Sigmoid colon (tissue), 7 donors: Measurements from ENCODE around the gene KCNJ6. TPM values are rescaled to one million over a fixed set of nuclear protein-coding genes. Genes with fewer than 3 reads are reported as not detected.
A peak's percentile ranks its signal among the peaks of the same experiment; 100 is the strongest.

Experiments
- DNase-seq: peaks from one replicate; pipeline ENCODE4 v3.0.0-alpha.2; 2019
- H3K27ac ChIP-seq, 4 donors: fragments of 200-600 bp; sonication (generic); one replicate each; pipeline ENCODE4 v1.5.1; 2016 to 2019; ENCODE audit warnings: mild to moderate bottlenecking in 1 of 4
- H3K27me3 ChIP-seq, 3 donors: fragments of 200-600 bp; sonication (generic); one replicate each; pipeline ENCODE4 v1.5.1; 2019; ENCODE audit warnings: mild to moderate bottlenecking in 1 of 3
- H3K36me3 ChIP-seq, 4 donors: fragments of 200-600 bp; sonication (generic); one replicate each; pipeline ENCODE4 v1.5.1; 2016 to 2019
- H3K4me1 ChIP-seq, 4 donors: fragments of 200-600 bp; sonication (generic); one replicate each; pipeline ENCODE4 v1.5.1; 2017 to 2019
- H3K4me3 ChIP-seq, 4 donors: fragments of 200-600 bp; sonication (generic); one replicate each; pipeline ENCODE4 v1.5.1; 2017 to 2019; ENCODE audit warnings: mild to moderate bottlenecking in 2 of 4, moderate library complexity in 1 of 4
- H3K9me3 ChIP-seq, 4 donors: fragments of 200-600 bp in 3 of 4; sonication (generic) in 3 of 4; one replicate each; pipeline versions ENCODE4 v1.5.1 to v1.6.1; 2013 to 2019
- EP300 ChIP-seq, 4 donors: sonication (generic); formaldehyde crosslinking; IDR thresholded peaks; one replicate each; pipeline ENCODE4 v1.6.1; 2017; ENCODE audit warnings: antibody characterized with exemption in 4 of 4
- POLR2A ChIP-seq, 2 donors: fragments of 450-650 bp; IDR thresholded peaks; one replicate each; pipeline ENCODE4 v1.6.1; 2016; ENCODE audit warnings: antibody characterized with exemption in 2 of 2, mild to moderate bottlenecking in 2 of 2, moderate library complexity in 2 of 2
- POLR2AphosphoS5 ChIP-seq, 4 donors: sonication (generic); formaldehyde crosslinking; IDR thresholded peaks; one replicate each; pipeline ENCODE4 v1.6.1; 2017; ENCODE audit warnings: antibody characterized with exemption in 4 of 4
- WGBS, 2 donors: extraction: QIAGEN DNeasy Blood & Tissue Kit; methylation state at CpG; one replicate each; pipeline ENCODE4 v1.1.7; 2013; 5-methylcytosine and 5-hydroxymethylcytosine counted together
- intact Hi-C: fragments of 100-400 bp; cut with DNase I; formaldehyde crosslinking; loops from one replicate; pipeline ENCODE4 v1.15.1; 2023
- polyA plus RNA-seq, 3 donors: library from polyadenylated mRNA; stranded (reverse); fragments of 200-250 nt; gene quantifications; one replicate each; pipeline ENCODE4 v1.2.3, GENCODE V29; 2013
- total RNA-seq, 4 donors: library from RNA; depleted of rRNA; stranded (reverse); fragments of >200 nt; gene quantifications; one replicate each; pipeline ENCODE4 v1.1.0, GENCODE V29; 2016
- TF ChIP-seq, protein P1 (sequence below), 4 experiments: fragments of 450-650 bp in 3 of 4; fragments of 200-600 bp in 1 of 4; IDR thresholded peaks; one replicate each; pipeline ENCODE4 v1.5.1; 2016 to 2019; ENCODE audit warnings: antibody characterized with exemption in 4 of 4, mild to moderate bottlenecking in 3 of 4, moderate library complexity in 2 of 4
- donor health status: healthy with polysubstance abuse.
- donor health status: Bipolar disorder and iron deficiency.
- donor health status: healthy.

Gene KCNJ6, protein sequence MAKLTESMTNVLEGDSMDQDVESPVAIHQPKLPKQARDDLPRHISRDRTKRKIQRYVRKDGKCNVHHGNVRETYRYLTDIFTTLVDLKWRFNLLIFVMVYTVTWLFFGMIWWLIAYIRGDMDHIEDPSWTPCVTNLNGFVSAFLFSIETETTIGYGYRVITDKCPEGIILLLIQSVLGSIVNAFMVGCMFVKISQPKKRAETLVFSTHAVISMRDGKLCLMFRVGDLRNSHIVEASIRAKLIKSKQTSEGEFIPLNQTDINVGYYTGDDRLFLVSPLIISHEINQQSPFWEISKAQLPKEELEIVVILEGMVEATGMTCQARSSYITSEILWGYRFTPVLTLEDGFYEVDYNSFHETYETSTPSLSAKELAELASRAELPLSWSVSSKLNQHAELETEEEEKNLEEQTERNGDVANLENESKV
- total RNA-seq (under 1 TPM in 2 of 4 donors, not detected in 2; under 0.01 TPM), polyA plus RNA-seq (under 1 TPM; under 0.01 to 0.04 (median under 0.01) TPM)

DNA sequence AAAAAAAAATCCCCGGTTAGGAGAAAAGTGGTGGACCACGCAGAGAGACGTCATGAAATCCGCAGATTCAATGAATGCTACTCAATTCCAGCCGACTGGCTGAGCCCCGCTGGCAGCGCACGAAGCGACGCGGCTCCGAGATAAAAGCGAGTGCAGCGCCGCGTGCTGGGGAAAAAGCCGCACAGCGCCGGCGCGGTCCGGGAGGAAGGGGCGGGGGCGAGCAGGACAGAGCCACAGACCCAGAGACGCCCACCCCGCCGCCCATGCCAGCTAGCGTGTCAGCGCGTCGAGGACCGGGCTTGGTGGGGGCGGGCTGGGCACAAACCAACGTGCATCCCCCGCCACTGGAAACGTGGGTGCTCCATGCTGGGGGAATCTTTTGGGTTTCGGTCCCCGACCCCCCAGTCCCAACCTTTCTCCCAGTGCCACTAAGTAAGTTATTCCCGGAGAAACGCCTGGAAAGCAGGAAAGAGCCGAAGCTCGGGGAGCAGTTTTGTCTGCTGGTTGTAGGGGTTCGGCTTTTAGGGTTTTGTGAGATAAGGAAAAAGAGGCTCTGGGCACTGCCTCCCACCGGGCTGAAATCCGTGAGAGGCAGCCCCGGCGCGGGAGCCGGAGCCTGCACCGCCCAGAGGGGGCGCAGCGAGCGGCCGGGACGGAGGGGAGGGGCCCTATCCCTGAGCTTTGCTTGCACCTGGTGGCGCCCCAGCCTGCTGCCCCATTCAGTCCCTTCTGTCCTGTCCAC is at the start of gene KCNJ6:
Gene KCNJ6, minus strand, starts transcription at position 148 of the 742 bp plus-strand sequence. CDS start 75,775 bp downstream, outside the sequence.
- Histone ChIP-seq H3K36me3 (no peaks in the 10 kb centered on the region), H3K4me1 (peaks cover 0 to 14% (median 11%) of the 10 kb centered on the region in 4 donors), H3K4me3 (peak within 1 kb of the TSS in 2 of 4 donors; percentile 5 to 24), H3K27me3 (peaks cover 19 to 56% (median 39%) of the 10 kb centered on the region in 3 donors), H3K27ac (no peak within 1 kb of the TSS), H3K9me3 (no peaks in the 10 kb centered on the region)
- no peak for DNase-seq
- TF ChIP-seq POLR2AphosphoS5 (IDR thresholded peaks at IDR 0.05) (no peak), EP300 (IDR thresholded peaks at IDR 0.05) (no peak), POLR2A (IDR thresholded peaks at IDR 0.05) (no peak)
- TF ChIP-seq, protein P1, sequence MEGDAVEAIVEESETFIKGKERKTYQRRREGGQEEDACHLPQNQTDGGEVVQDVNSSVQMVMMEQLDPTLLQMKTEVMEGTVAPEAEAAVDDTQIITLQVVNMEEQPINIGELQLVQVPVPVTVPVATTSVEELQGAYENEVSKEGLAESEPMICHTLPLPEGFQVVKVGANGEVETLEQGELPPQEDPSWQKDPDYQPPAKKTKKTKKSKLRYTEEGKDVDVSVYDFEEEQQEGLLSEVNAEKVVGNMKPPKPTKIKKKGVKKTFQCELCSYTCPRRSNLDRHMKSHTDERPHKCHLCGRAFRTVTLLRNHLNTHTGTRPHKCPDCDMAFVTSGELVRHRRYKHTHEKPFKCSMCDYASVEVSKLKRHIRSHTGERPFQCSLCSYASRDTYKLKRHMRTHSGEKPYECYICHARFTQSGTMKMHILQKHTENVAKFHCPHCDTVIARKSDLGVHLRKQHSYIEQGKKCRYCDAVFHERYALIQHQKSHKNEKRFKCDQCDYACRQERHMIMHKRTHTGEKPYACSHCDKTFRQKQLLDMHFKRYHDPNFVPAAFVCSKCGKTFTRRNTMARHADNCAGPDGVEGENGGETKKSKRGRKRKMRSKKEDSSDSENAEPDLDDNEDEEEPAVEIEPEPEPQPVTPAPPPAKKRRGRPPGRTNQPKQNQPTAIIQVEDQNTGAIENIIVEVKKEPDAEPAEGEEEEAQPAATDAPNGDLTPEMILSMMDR (IDR thresholded peaks at IDR 0.05): no peak
- 2 to 4% methylated on average over 56 of the region's 56 CpGs for WGBS, 2 donors
- intact Hi-C loops: no loop called here

DNA sequence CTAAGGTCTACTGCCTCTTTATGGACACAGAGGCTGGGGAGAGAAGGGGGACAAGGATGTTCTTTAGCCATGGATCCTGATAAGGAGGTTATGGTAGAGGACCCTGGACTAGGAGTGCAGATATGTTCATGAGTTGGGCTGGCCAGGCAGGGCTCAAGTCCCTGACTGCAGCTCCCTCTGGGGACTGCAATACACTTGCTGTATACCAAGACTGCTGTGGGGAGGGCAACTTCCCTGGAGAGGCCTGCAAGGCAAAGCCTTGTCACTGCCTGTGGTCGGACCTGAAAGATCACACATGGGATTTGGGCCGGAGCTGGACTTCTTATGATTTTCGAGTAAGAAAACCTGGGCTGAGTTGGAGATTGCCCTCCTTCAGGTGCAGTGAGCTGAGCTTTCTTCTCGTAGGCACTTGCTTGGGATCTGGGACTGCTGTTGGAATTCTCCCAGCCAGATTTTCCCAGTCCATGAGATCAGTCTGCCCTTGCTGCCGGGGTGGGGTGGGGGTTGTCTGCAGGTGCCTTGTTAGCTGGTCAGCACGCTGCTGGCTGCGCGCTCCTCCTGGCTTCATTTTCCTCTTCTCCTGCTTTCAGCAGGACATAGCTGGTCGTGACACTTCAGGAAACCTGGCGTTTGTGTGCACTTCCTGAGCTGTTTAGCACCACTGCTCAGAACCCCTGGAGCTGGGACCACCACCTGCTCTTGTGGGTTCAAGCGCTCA is 49.0 kb upstream of the KCNJ6 start:
- Histone ChIP-seq H3K27ac (no peak overlapping the region), H3K9me3 (no peaks in the 10 kb centered on the region), H3K4me3 (no peak overlapping the region), H3K36me3 (no peaks in the 10 kb centered on the region), H3K4me1 (no peaks in the 10 kb centered on the region), H3K27me3 (peaks cover 0 to 4% (median 0%) of the 10 kb centered on the region in 3 donors)
- no peak for DNase-seq
- no peak for TF ChIP-seq POLR2A (IDR thresholded peaks at IDR 0.05)
- no peak for TF ChIP-seq POLR2AphosphoS5 (IDR thresholded peaks at IDR 0.05)
- TF ChIP-seq EP300 (IDR thresholded peaks at IDR 0.05): no peak
- TF ChIP-seq, protein P1 (IDR thresholded peaks at IDR 0.05): no peak
- WGBS, 2 donors: 71 to 73% methylated on average over 11 of the region's 11 CpGs
- intact Hi-C loops: no loop called here

DNA sequence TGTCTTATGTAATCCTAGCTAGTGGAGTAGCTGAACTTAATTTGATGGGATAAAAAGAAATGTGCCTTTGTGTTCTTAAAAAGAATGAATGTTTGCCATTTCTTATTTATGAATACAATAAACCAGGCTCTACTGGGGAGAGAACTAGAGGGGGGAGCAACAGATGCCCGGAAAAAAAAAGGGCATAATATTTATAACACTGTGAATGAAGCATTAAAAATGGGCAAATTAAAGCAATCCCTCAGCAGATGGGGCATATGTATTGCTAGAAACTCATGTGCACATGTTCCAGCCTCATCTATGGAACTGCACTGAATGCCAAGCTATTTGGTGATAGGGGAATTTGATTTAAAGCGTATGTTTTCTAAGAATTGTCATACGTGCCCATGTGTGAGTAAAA is 42.3 kb upstream of the KCNJ6 start:
- no peaks in the 10 kb centered on the region for H3K27me3 ChIP-seq
- WGBS, 2 donors: 73 to 91% methylated on average over 3 of the region's 3 CpGs
- TF ChIP-seq POLR2A (IDR thresholded peaks at IDR 0.05) (no peak), EP300 (IDR thresholded peaks at IDR 0.05) (no peak), POLR2AphosphoS5 (IDR thresholded peaks at IDR 0.05) (no peak)
- TF ChIP-seq, protein P1 (IDR thresholded peaks at IDR 0.05): no peak
- H3K4me1 ChIP-seq: no peaks in the 10 kb centered on the region
- no peak overlapping the region for H3K27ac ChIP-seq
- H3K36me3 ChIP-seq: no peaks in the 10 kb centered on the region
- no peak overlapping the region for H3K4me3 ChIP-seq
- intact Hi-C loops: no loop called here
- H3K9me3 ChIP-seq: no peaks in the 10 kb centered on the region
- no peak for DNase-seq

DNA sequence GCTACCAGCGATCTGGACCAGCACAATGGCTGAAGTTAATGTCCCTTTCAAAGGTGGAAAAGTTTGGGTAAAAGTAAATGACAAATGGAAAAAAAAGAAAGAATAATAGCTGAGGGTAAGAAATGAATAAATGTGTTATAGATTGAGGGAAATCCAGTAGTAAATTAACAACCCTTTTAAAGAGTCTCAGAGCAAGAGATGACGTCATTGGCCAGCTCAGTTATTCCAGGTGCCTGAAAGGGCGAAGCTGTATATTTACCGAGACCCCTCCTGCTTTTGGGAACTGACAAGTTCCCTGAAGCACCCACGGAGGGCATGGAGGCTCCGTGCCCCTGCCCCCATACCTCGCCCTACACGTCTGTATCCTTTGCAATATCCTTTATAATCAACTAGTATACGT is 40.5 kb upstream of the KCNJ6 start:
- no peak overlapping the region for H3K27ac ChIP-seq
- TF ChIP-seq, protein P1 (IDR thresholded peaks at IDR 0.05): no peak
- TF ChIP-seq EP300 (IDR thresholded peaks at IDR 0.05) (no peak), POLR2AphosphoS5 (IDR thresholded peaks at IDR 0.05) (no peak), POLR2A (IDR thresholded peaks at IDR 0.05) (no peak)

More for the DNA sequence above, 40.5 kb upstream of the KCNJ6 start:
- no peaks in the 10 kb centered on the region for H3K9me3 ChIP-seq
- no peak for DNase-seq
- H3K4me1 ChIP-seq: no peaks in the 10 kb centered on the region
- intact Hi-C loops: no loop called here
- no peaks in the 10 kb centered on the region for H3K27me3 ChIP-seq
- no peaks in the 10 kb centered on the region for H3K36me3 ChIP-seq
- H3K4me3 ChIP-seq: no peak overlapping the region
- WGBS, 2 donors: 52 to 76% methylated on average over 9 of the region's 9 CpGs
